Gastroesophageal sphincter (tissue), 4 donors: Measurements from ENCODE around the gene SNED1. TPM values are rescaled to one million over a fixed set of nuclear protein-coding genes. Genes with fewer than 3 reads are reported as not detected.

Experiments
- ATAC-seq: fragments of 150-250 bp; one replicate; pipeline ENCODE4 v1.9.1; 2016; ENCODE audit warnings: mild to moderate bottlenecking, moderate library complexity
- H3K27ac ChIP-seq, 4 donors: fragments of 200-600 bp; sonication (generic) in 3 of 4; 1 replicate in 3 of 4; 2 replicates in 1 of 4; pipeline ENCODE4 v1.5.1; 2016 to 2019
- H3K27me3 ChIP-seq: fragments of 200-600 bp; sonication (generic); one replicate; pipeline ENCODE4 v1.5.1; 2019
- H3K36me3 ChIP-seq, 2 donors: fragments of 200-600 bp; sonication (generic); one replicate each; pipeline ENCODE4 v1.5.1; 2019; ENCODE audit warnings: control low read depth in 1 of 2
- H3K4me1 ChIP-seq, 3 donors: fragments of 200-600 bp; sonication (generic); 1 replicate in 2 of 3; 2 replicates in 1 of 3; pipeline ENCODE4 v1.5.1; 2016 to 2019; ENCODE audit warnings: control low read depth in 2 of 3
- H3K4me3 ChIP-seq, 2 donors: fragments of 200-600 bp; sonication (generic); one replicate each; pipeline ENCODE4 v1.5.1; 2019; ENCODE audit warnings: mild to moderate bottlenecking in 1 of 2, moderate library complexity in 1 of 2
- H3K9me3 ChIP-seq, 3 donors: fragments of 200-600 bp; sonication (generic); one replicate each; pipeline ENCODE4 v1.5.1; 2017 to 2019; ENCODE audit warnings: control low read depth in 2 of 3
- EP300 ChIP-seq: sonication (generic); formaldehyde crosslinking; IDR thresholded peaks from one replicate; pipeline ENCODE4 v1.6.1; 2017; ENCODE audit warnings: antibody characterized with exemption, mild to moderate bottlenecking
- POLR2A ChIP-seq, 2 donors: fragments of 450-650 bp; IDR thresholded peaks; one replicate each; pipeline ENCODE4 v1.6.1; 2017; ENCODE audit warnings: antibody characterized with exemption in 2 of 2, mild to moderate bottlenecking in 2 of 2, moderate library complexity in 1 of 2
- POLR2AphosphoS5 ChIP-seq: sonication (generic); formaldehyde crosslinking; IDR thresholded peaks from one replicate; pipeline ENCODE4 v1.6.1; 2017; ENCODE audit warnings: antibody characterized with exemption
- WGBS, 2 donors: methylation state at CpG; one replicate each; pipeline ENCODE4 v1.1.5; 2018; ENCODE audit warnings: low coverage in 1 of 2; 5-methylcytosine and 5-hydroxymethylcytosine counted together
- total RNA-seq, 4 donors: library from RNA; depleted of rRNA; stranded (reverse); fragments of >200 nt; gene quantifications; one replicate each; pipeline ENCODE4 v1.1.0, GENCODE V29; 2016
- TF ChIP-seq, protein P1 (sequence below), 4 experiments: fragments of 200-600 bp in 2 of 4; fragments of 450-650 bp in 2 of 4; sonication (generic) in 1 of 4; IDR thresholded peaks; one replicate each; pipeline ENCODE4 v1.5.1; 2017 to 2019; ENCODE audit warnings: antibody characterized with exemption in 4 of 4, mild to moderate bottlenecking in 2 of 4, moderate library complexity in 2 of 4

SNED1 gene
- total RNA-seq, 4 donors from 2014 or later: 8.3 to 29.9 (median 14.6) TPM

DNA sequence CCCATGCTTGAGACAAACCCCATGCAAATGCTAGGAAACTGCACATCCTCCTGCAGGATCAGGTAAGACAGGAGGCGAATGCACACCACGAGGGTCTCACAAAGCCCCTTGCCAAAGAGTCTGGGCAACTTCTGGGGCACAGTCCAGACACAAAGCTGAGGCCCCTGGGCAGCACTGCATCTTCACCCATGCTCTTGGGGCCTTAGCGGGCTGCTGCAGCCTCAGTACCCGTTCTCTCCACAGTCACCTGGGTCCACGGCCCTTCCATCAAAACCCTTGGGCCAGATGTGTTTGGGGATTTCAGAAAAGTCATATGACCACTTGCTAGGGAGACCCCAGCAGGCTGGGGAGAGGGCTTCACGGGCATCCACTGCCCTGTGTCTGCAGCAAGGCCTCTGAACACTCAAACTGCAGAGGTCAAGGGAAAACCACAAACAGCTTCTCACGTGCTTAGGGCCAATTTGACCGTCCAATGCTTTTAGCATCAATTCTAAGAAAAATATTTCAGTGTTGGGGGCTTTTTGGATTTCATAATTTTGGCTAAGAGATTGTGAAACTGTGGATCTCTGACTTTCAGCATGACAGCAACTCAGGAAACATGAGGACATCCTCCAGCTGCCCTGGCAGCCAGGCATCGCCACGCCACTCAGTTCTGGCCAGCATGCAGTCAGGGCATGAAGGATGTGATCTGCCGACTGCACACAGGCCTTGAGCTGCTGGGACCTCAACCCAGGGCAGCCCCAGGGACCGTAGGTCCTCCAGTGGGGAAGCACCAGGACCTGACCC, 130.9 kb downstream of the SNED1 start:
- Histone ChIP-seq H3K4me3 (no peak overlapping the region), H3K9me3 (no peaks in the 10 kb centered on the region), H3K27me3 (no peaks in the 10 kb centered on the region), H3K4me1 (no peaks in the 10 kb centered on the region), H3K36me3 (peaks cover 0 to 12% of the 10 kb centered on the region in 2 donors), H3K27ac (no peak overlapping the region)
- WGBS, 2 donors: 94 to 100% methylated on average over 1 to 3 of the region's 12 CpGs
- TF ChIP-seq POLR2A (IDR thresholded peaks at IDR 0.05) (no peak), POLR2AphosphoS5 (no peak), EP300 (no peak)
- TF ChIP-seq, protein P1, sequence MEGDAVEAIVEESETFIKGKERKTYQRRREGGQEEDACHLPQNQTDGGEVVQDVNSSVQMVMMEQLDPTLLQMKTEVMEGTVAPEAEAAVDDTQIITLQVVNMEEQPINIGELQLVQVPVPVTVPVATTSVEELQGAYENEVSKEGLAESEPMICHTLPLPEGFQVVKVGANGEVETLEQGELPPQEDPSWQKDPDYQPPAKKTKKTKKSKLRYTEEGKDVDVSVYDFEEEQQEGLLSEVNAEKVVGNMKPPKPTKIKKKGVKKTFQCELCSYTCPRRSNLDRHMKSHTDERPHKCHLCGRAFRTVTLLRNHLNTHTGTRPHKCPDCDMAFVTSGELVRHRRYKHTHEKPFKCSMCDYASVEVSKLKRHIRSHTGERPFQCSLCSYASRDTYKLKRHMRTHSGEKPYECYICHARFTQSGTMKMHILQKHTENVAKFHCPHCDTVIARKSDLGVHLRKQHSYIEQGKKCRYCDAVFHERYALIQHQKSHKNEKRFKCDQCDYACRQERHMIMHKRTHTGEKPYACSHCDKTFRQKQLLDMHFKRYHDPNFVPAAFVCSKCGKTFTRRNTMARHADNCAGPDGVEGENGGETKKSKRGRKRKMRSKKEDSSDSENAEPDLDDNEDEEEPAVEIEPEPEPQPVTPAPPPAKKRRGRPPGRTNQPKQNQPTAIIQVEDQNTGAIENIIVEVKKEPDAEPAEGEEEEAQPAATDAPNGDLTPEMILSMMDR (IDR thresholded peaks at IDR 0.05): no peak
- no peak for ATAC-seq

DNA sequence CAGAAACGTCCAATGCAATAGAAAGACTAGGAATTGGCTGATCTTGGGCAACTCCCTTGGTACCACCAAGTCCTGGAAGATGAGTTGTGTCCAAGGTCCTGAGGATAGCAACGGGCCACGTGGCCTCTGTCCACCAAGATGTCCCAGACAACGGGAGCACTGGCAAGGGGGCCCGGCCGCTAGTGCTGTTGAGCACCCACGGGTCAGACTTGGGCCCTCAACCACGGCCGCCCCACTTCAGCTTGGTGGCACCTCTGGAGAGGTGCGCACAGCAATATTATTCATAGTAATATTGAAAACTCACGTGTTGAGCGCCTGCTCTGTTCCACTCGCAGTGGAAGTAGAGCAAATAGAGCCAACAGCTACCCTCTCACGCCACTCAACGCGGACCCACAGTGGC, 131.9 kb downstream of the SNED1 start:
- TF ChIP-seq, protein P1 (IDR thresholded peaks at IDR 0.05): no peak
- no peak for TF ChIP-seq POLR2A (IDR thresholded peaks at IDR 0.05)
- TF ChIP-seq POLR2AphosphoS5: no peak
- no peak for TF ChIP-seq EP300
- WGBS, 2 donors: 95% methylated on average over 11 of the region's 16 CpGs; no CpG with 5 or more reads in 1 of the 2 donors

DNA sequence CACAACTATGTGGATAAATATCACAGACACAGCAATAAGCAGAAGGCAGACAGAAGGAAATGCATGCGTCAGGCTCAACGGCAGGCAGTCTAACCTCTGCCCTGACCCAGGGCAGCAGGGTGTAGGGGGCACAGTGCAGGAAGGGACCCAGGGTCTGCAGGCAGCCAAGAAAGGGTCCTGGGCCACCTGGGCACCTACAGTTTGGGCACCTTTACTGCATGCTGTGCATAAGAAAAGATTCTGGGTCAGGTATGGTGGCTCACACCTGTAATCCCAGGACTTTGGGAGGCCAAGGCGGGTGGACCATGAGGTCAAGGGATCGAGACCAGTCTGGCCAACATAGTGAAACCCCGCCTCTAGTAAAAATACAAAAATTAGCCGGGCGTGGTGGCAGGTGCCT, 133.1 kb downstream of the SNED1 start:
- WGBS, 2 donors: 92% methylated on average over 5 to 6 of the region's 7 CpGs
- no peak for ATAC-seq

More for the DNA sequence above, 131.9 kb downstream of the SNED1 start:
- no peaks in the 10 kb centered on the region for H3K9me3 ChIP-seq
- H3K4me1 ChIP-seq: no peaks in the 10 kb centered on the region
- H3K27me3 ChIP-seq: no peaks in the 10 kb centered on the region
- no peak for ATAC-seq
- no peak overlapping the region for H3K27ac ChIP-seq
- no peak overlapping the region for H3K4me3 ChIP-seq
- peaks cover 0 to 12% of the 10 kb centered on the region in 2 donors for H3K36me3 ChIP-seq

DNA sequence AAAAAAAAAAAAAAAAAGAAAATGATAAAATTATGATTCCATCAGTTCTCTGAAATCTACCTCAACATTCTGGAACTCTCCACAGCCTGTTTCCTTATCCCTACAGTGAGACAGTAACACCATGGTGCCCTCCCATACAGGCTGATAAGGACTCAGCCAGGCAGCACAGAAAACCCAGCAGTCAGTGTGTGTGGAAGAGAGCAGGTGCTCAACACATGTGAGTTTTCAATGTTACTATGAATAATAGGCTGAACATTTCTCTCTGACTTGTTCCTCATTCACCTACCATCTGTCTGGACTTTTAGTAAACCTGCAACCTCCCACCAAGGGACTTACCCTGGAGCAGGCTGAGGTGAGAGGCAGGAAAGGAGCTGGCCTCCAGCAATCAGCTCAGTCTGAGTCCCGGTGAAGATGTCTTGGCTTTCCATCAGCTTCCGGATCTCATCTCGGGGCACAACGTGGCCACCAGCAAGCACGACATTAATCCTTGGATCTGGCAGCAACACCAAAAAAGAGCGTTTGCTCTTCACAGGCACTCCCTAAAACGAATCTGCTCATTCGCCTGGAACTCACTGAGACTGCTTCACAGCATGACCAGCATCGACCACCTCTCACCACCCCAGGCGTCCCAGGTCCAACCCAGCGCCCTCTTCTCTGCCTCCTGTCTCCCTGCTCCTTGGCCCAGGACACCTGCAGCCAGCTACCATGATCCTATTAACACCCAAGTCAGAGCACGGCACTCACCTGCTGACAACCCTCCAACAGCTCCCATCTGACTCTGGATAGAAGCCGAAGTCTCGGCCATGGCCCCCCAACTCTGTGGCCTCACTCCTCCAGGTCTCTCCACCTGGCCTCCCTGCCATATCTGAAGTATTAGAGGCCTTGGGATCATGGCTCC, 134.4 kb downstream of the SNED1 start:
- Histone ChIP-seq H3K27ac (no peak overlapping the region), H3K4me3 (no peak overlapping the region), H3K9me3 (no peaks in the 10 kb centered on the region), H3K4me1 (no peaks in the 10 kb centered on the region), H3K36me3 (peaks cover 0 to 16% of the 10 kb centered on the region in 2 donors), H3K27me3 (no peaks in the 10 kb centered on the region)
- TF ChIP-seq EP300 (no peak), POLR2A (IDR thresholded peaks at IDR 0.05) (no peak), POLR2AphosphoS5 (no peak)
- TF ChIP-seq, protein P1 (IDR thresholded peaks at IDR 0.05): no peak
- 94% methylated on average over 3 of the region's 14 CpGs; no CpG with 5 or more reads in 1 of the 2 donors for WGBS, 2 donors
- ATAC-seq: no peak

More for the DNA sequence above, 133.1 kb downstream of the SNED1 start:
- Histone ChIP-seq H3K36me3 (peaks cover 0 to 9% of the 10 kb centered on the region in 2 donors), H3K4me1 (no peaks in the 10 kb centered on the region), H3K9me3 (no peaks in the 10 kb centered on the region), H3K27me3 (no peaks in the 10 kb centered on the region), H3K27ac (no peak overlapping the region), H3K4me3 (no peak overlapping the region)
- TF ChIP-seq POLR2AphosphoS5: no peak
- TF ChIP-seq POLR2A (IDR thresholded peaks at IDR 0.05): no peak
- TF ChIP-seq, protein P1 (IDR thresholded peaks at IDR 0.05): no peak
- no peak for TF ChIP-seq EP300
